Limb (tissue), 2 donors: ENCODE results near the gene PLEKHF1.

Experiments used
- DNase-seq, 2 donors: peaks; one replicate each; pipeline ENCODE4 v3.0.0-alpha.2; 2016; ENCODE audit errors: extremely low spot score in 2 of 2

PLEKHF1 gene

DNA sequence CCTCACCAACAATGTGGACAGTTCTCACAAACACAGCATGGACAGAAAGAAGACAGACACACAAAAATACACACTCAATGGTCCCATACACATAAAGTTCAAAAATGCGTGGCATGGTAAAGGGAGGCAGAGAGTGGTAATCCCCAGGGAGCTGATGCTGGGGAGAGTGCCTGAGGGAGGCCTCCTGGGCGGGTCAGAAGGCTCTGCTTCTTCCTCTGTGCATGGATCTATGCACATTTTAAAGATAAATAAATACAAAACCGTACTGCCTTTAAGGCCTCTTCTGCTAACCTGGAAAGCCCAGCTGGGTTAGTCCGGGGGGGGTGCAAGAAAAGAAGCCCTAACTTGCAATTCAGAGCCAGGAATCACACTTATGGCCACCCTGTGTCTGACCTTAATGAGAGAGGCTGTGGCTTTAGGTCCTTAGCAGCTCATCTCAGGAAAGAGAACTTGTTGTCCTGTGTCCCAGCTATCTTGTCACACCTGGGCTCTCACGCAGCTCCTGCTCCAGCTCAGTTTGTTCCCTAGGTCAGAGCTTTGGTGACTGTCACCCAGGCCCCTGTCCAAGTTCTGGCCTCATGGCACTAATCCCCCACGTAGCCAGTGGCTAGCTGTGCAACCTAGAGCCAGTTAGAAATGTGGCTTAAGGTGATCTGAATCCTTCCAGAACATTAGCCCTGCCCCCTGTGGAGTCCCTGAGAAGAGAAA is 30.7 kb upstream of the PLEKHF1 start:
- no peak for DNase-seq

DNA sequence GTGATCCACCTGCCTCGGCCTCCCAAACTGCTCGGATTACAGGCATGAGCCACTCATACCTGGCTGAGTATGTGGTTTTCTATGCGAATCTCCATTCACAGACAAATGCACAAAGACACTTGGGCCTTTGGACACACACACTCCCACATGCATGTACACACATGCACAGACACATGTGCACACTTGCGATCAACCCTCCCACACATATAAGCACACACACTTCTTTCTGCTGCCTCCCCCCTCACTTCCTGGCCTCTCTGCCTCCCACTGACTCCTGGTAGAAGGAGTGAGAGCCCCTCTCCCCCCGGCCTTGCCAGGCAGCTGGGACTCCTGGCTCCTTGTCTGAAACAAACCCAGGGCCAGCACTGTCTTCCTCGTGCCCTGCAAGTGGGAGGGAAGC is 29.3 kb upstream of the PLEKHF1 start:
- DNase-seq: no peak

DNA sequence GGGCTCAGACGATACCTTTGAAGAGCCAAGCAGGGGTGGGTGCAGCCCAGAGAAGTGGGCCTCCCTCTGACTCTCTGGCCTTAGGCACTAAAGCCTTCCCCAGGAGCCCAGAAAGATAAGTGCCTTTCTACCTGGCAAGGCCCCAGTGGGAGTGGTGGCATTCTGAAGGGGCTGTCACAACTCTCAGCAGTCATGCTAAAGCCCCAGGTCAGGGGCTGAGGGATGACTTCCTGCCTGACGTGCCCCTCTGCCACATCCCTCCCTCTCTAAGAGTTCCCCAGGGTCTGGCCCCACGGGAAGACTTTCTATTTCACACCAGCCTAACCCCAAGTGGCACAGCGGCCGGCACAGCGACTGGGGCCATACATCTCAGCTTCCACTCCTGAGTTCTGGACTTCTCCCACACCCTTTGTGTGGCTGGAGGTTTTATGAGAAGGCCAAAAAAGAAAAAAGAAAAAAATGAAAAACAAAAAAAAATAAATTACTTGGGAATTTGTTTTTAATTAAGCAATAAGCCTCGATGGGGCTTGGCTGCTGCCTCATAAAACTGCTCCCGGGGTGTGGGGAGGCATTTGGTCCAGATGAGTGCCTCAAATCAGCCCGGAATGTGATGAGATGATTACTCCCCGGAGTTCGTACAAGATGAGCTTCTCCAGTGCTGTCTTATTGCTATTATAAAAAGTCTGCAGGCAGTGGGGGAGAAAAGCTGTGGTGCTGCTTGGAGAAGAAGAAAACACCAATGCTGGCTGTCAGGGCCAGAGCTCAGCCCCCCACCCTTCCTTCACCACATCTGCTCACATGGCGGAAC is 28.5 kb upstream of the PLEKHF1 start:
- DNase-seq: no peak

DNA sequence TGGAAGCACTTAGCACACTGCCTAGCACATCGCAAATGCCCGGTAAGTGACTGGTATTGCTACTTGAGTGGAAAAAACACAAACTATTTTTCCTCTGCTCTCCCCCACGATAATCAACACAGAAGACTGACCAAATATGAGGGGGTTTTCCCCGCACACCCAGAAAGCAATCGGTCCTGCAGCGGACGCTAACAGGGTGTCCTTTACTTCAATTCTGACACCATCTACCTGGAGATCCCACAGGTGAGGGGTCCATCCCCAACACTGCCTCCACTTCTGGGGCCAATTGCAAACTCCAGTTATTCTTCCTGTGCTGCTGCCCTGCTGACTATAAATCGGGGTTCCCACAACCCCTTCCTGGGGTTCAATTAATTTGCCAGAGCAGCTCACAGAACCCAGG is 26.2 kb upstream of the PLEKHF1 start:
- no peak for DNase-seq

DNA sequence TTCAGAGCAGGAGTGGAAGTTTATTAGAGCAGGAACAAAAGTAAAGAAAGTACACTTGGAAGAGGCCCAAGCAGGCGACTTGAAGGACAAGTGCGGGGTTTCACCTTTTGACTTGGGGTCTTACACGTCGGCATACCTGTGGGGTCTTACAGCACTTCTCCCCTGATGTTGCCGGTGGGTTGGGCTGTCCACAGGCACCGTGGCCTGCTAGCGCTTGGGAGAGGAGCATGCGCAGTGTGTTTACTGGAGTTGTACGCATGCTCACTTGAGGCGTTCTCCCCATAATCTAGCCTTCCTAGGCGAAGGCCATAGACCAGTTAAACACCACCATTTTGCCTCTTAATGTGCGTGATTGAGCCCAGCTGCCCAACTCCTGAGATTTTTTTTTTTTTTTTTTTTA is 25.0 kb upstream of the PLEKHF1 start:
- DNase-seq: no peak

DNA sequence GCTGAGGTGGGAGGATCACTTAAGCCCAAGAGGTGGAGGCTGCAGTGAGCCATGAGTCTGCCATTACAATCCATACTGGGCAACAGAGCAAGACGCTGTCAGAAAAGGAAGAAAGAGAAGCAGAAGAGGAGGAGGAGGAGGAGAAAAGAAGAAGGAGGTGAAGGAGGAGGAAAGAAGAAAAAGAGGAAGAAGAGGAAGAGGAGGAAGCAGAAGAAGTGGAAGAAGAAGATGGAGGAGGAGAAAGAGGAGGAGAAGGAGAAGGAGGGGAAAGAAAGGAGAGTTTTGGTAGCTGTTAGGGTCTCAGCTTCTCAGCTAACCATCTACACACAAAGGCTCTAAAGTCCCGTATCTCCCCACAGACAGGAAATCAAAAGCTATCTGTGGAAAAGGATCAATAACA is 23.7 kb upstream of the PLEKHF1 start:
- DNase-seq: no peak

DNA sequence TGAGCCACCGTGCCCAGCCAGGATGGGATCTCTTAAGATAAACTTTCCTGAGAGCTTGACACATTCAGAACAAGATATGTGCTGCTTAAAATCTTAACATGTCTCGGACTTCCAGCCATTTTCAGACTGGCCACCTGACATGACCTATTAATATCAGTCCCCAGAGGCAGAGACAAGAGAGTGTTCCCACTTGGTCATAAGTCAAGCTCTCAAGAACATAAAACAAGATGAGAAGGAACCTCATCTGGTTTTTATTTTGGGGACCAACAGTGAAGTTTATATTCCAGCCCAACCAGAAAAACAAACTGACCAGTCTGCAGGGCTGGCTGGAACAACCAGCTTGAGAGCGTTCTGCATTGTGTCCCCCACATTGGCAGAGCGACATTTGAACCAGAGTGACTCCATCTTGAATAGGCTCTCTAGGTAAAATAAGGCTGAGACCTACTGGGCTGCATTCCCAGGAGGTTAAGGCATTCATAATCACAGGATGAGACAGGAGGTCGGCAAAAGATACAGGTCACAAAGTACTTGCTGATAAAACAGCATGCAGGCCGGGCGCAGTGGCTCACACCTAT is 21.8 kb upstream of the PLEKHF1 start:
- DNase-seq: no peak

DNA sequence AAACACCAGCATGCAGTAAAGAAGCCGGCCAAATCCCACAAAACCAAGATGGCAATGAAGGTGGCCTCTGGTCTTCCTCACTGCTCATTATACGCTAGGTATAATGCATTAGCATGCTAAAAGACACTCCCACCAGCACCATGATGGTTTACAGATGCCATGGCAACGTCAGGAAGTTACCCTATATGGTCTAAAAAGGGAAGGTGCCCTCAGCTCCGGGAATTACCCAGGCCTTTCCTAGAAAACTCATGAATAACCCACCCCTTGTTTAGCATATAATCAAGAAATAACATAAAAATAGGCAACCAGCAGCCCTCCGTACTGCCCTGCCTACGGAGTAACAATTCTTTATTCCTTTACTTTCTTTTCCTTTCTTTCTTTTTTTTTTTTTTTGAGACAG is 21.1 kb upstream of the PLEKHF1 start:
- DNase-seq: no peak

DNA sequence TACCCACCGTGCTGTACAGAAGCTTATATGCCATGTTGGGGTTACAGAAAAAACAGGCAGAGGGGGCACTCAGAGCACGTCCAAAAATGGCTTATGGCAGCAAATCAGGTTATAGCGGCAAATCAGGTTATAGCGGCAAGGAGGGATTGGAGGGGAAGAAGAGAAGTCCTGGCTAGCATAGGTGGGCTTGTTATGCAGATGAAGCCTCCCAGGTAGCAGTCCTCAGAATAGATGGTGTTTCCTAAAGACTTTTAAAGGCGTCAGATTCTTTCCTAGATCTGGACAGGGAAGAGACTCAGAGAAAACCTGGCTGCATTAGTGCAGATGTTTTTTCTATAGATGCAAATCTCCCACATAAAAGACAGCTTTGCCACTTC is 19.8 kb upstream of the PLEKHF1 start:
- no peak for DNase-seq

DNA sequence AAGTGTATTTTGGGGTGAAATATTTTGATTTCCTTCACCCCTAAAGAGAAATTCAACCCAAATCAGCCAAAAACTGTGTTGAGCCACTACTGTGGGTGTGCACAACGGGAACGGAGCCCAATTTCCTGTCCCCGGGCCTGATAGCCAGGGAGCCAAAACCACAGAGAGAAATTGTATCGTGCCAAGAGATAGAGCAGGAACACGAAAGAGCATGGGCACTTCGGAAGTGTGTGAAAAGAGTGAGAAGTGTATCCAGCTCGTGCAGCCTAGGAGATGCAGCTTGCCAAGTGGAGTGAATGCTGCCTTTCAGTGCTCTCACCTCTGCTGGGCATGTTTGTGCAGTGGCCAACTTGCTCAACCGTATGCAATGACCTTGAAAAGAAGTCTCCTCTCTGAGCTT is 19.4 kb upstream of the PLEKHF1 start:
- DNase-seq: no peak

DNA sequence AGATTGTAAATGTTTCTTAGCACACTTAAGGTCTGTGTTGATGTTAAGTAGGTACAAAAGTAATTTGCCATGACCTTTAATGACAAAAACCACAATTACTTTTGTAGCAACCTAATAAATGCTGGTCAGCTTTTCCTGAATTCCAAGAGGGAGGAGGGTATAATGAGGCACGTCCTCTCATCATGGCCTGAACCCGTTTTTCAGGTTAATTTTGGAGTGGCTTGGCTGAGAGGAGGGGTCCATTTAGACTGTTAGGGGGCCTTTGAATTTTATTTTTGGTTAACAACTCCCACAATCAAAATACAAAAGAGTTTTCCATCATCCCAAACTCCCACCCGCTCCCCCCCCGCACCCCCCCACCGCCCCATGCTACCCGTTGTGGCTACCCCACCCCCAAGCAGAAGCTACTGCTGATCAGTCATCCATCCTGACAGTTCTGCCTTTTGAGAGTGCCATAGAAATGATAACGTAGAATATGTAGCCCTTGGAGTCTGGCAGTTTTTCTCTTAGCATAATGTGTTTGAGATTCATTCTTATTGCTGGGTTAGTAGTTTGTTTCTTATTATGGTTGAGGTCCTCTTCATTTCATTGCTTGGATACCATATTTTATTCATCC is 14.4 kb upstream of the PLEKHF1 start:
- no peak for DNase-seq

DNA sequence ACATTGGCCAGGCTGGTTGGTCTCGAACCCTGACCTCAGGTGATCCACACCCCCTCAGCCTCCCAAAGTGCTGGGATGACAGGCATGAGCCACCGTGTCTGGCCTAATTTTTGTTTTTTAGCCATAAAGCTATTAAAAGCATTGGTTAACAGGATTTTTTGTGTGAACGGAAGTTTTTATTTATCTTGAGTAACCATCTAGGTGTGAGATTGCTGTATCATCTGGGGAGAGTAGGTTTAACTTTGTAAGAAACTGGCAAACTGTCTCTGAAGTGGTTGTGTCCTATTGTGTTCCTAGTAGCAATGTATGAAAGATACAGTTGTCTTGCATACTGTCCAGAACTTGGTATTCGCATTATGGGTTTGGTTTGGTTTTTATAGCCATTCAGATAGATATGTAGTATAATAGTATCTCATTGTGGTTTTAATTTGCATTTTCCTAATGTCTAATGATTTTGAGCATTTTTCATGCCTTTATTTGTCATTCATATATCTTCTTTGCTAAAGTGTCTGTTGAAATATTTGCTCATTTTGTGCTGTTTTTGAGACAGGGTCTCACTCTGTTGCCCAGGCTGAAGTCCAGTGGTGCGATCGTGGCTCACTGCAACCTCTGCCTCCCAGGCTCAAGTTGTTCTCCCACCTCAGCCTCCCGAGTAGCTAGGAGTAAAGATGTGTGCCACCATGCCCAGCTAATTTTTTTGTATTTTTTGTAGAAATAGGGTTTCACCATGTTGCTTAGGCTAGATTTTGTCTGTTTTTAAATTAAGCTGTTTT is 13.5 kb upstream of the PLEKHF1 start:
- DNase-seq: no peak

DNA sequence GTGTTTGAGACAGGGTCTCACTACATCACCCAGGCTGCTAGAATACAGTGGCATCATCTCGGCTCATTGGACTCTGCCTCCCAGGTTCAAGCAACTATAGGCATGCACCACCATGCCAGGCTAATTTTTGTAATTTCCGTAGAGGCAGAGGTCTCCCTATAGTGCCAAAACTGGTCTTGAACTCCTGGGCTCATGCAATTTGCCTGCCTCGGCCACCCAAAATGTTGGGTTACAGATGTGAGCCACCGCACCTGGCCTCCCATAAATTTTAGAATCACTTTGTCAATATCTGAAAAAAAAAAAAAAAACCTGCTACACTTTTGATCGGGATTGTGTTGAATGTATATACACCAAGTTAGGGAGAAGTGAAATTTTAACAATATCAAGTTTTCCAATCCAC is 11.9 kb upstream of the PLEKHF1 start:
- DNase-seq: no peak

DNA sequence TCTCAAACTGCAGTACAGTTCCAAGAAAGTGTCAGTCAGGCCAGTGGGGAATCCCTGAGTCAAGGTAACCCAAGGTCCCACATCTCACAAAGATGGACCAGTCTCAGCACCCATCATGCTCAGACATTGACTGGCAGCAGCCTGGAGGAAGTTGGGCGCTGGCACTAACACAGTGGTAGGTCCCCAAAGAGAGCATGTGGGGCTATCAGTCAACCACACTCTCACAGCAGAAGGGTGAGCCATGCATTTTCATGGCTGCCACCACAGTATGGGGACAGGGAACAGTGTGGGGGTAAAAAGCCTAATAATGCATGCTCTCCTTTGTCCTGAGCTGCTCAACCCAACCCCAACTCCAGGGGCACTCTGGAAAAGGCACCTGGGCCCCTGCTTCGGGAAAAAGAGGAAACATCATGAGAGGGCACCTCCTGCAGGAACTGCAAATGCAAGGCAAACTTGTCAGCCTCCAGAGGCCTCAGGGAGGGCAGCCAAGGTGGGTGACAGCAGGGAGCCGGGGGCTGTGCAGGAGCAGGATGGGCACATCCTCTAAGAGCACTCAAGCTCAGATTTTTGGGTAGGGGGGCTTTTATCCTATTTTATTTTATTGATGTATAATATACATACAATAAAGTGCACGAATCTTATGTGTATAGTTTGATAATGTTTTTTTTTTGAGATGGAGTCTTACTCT is 9.5 kb upstream of the PLEKHF1 start:
- DNase-seq: no peak

DNA sequence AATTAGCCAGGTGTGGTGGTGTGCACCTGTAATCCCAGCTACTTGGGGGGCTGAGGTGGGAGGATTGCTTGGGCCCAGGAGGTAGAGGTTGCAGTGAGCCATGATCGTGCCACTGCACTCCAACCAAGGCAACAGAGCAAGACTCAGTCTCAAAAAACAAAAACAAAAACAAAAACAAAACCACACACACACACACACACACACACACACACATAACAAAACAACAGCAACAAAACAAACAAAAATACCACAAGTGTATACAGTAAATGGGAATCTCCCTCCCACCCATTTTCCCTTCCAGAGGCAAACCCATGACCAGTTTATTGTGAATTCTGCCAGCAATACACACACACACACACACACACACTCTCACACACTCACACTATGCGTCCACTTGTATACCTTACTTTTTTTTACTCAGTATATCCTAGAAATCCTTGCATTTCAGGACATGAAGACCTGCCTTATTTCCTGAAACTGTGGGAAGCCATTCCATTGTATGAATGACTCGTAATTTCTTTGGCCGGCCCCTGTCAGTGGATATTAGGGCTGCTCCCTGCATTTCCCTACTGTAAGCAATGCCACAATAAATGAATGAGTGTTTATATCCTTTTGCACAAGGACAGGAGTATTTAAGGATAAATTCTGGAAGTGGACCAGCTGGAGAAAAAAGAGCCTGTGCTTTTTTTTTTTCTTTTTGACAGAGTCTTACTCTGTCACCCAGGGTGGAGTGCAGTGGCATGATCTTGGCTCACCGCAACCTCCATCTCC is 6.9 kb upstream of the PLEKHF1 start:
- DNase-seq: no peak

DNA sequence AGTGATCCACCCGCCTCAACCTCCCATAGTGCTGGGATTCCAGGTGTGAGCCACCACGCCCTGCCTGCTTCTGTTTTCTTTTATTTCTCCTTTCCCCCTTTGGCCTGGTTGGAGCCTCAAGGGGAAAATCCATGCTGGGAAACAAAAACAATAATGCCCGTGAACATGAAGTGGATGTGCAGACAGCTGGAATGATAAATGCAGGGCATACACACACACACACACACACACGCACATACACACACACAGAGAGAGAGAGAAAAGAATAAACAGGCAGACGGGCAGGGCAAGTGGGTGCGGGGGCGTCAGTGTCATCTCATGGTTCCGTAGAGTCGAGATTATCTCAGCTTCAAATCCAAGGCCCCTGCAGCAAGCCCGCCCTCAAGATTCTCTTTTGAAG is 4.4 kb upstream of the PLEKHF1 start:
- DNase-seq: no peak

DNA sequence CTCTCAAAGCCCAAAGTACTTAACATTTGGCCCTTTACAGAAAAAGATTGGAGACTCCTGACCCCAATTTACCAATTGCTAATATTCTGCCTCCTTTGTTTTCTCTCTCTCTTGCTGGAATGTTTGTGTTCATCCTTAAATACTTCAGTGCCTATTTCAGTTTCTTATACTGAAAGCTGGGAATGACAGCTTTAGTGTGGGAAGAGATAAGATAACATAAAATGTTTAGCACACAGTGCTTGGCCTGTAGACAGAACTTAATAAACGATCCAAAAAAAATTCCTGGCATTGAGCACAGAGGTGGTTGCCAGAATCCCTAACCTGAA is 3.0 kb upstream of the PLEKHF1 start:
- no peak for DNase-seq

DNA sequence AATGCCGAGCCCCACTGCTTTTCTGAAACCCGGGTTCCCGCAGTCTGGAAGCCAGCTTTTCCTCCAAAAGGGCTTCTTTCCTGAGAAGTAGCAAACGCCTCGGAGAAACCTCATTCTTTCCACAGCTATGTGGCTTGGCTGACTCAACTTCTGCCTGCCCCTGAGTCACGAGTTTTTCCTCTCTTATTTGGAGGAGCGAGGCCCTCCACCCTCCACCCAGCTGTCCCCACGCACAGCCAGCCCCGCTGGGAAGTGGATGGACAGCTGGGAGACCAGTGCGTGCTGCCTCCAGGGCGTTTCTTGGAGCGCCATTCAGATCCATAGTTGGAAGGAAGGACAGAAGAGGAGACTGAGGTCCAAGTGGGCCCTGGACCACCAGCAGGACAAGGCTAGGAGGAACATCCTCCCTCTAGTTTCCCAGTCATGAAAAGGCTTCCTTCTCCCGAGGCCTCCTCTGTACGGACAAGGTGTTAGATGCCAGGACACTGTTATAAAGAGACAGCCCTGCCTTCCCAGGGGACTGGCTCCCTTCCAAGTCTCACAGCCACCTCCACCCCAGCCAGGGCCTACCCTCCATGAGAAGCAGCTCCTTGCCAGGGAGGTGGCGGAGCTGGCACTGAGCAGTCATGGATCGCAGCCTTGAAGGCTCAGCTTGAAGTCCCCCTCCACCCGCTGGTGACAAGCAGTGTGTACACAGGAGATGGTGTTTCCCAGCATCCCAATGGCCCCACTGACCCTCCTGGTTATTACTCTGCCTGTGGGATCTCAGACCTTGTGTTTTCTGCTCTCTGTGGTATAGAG is 2.5 kb upstream of the PLEKHF1 start:
- no peak for DNase-seq

DNA sequence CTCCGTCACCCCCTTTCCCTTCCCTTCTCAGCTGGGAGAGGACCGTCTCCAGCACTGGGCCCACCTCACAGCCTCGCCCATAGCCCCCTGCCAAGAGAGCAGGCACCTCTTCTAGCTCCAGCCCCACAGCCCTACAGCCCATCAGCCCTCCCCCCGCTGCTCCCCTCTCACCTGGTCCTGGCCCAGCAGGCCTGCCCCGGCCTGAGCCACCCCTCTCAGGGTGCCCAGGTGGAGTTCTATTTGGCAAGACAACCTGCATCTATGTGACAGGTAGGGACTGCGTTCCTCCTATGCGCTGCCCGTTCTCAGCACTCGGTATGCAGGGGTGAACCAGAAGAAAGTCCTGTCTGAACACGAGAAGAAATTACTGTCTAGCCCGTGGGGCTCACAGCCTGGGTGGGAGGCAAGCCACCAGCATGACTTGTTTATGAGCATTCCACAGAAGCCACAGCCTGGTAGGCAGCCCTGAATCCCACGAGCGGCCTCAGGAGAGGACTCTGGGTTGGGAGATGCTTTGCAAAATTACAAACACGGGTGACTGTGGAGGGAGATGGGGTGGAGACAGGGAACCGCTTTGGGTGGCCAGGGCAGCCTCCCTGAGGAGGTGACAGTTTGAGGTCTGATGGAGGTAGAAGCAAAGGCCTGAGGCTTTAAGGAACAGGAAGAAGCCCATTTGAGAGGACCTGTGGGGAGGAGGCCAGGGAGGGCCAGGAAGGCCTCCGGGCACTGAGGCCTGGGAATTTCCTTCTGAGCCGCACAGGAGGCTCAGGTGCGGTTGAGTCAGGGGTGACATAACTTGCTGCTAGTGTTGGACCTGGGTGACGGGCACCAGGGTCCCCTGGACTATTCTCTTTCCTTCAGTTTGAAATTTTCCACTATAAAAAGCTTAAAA is 1.2 kb upstream of the PLEKHF1 start:
- DNase-seq: peak in 1 of 2 donors; percentile 43
